ENCODE results near the gene PRPF6.

GRCh38 chr20:63959699-63960075, 21.2 kb upstream of the PRPF6 start:
- no peak for TF ChIP-seq CTCF (IDR thresholded peaks at IDR 0.05)
- no peak for TF ChIP-seq POLR2A (IDR thresholded peaks at IDR 0.05)

Measured in body of pancreas (tissue), 4 donors.